Smooth muscle cell of the umbilical artery (primary cell): ENCODE measurements around the gene FAAP20. TPM values are rescaled to one million over a fixed set of nuclear protein-coding genes. Genes with fewer than 3 reads are reported as not detected.

Experiments
- total RNA-seq: library from RNA; depleted of rRNA; stranded (reverse); fragments of >200 nt; gene quantifications from 2 replicates; pipeline ENCODE4 v1.2.3, GENCODE V29; 2014

The FAAP20 gene
- 23.8 and 32.2 TPM in 2 replicates for total RNA-seq

GRCh38 chr1:2194319-2194897, at the start of gene FAAP20:
Gene FAAP20, minus strand, starts transcription at chr1:2194772. Its CDS starts 23 bp downstream, at chr1:2194749.

GRCh38 chr1:2228157-2228594, 33.6 kb upstream of the FAAP20 start, which contains the start of gene SKI:
Gene SKI, plus strand, starts transcription at chr1:2228319. Its CDS starts 448 bp downstream, at chr1:2228767.

Other genes starting within 250 kb of the FAAP20 start
- gene CFAP74, start 191.0 kb downstream of the FAAP20 start, total RNA-seq = not detected in 2 replicates
- gene GABRD, start 175.4 kb downstream of the FAAP20 start, total RNA-seq = not detected in 2 replicates
- 0.55 and 2.7 TPM in 2 replicates for gene PRKCZ, start 144.4 kb downstream of the FAAP20 start, total RNA-seq
- 35.6 and 43.0 TPM in 2 replicates for gene SKI, start 33.5 kb upstream of the FAAP20 start, total RNA-seq
- 13.1 and 21.2 TPM in 2 replicates for gene MORN1, start 196.8 kb upstream of the FAAP20 start, total RNA-seq
- 88.2 and 107 TPM in 2 replicates for gene RER1, start 197.1 kb upstream of the FAAP20 start, total RNA-seq
- gene PEX10, start 217.8 kb upstream of the FAAP20 start, total RNA-seq = 27.9 and 31.7 TPM in 2 replicates